GM12873 (cell line): ENCODE measurements around the gene HIGD1A.

Source experiments
- CTCF ChIP-seq: IDR thresholded peaks from 2 replicates; pipeline ENCODE4 v1.5.1; 2012; ENCODE audit warnings: low read depth, mild to moderate bottlenecking, moderate library complexity, low read length, control low read depth; ENCODE audit not compliant: insufficient read depth; ENCODE audit errors: missing control alignments

The HIGD1A gene

GRCh38 chr3:42847731-42848130 lies 43.4 kb upstream of the HIGD1A start:
- TF ChIP-seq CTCF, result no peak

GRCh38 chr3:42846685-42847522 lies 42.6 kb upstream of the HIGD1A start:
- no peak for TF ChIP-seq CTCF

- TF ChIP-seq CTCF, result no peak
These were observed 40.5 kb upstream of the HIGD1A start for GRCh38 chr3:42844815-42845214.

GRCh38 chr3:42844412-42844713 lies 40.1 kb upstream of the HIGD1A start:
- TF ChIP-seq CTCF, result no peak

GRCh38 chr3:42843713-42844411 lies 39.6 kb upstream of the HIGD1A start:
- TF ChIP-seq CTCF, result no peak

- no peak for TF ChIP-seq CTCF
These were observed 37.0 kb upstream of the HIGD1A start for GRCh38 chr3:42841332-42841731.

- peak; percentile 71 for TF ChIP-seq CTCF
These were observed 35.3 kb upstream of the HIGD1A start for GRCh38 chr3:42839616-42840015.
